Neural progenitor cell (in vitro differentiated cells): ENCODE results near the gene MAD1L1. TPM values are rescaled to one million over a fixed set of nuclear protein-coding genes. Genes with fewer than 3 reads are reported as not detected.

Experiments
- DNase-seq: peaks from one replicate; pipeline ENCODE4 v3.0.0-alpha.2; 2016; ENCODE audit warnings: low spot score
- H2AFZ ChIP-seq: fragments of 200-600 bp; sonication (generic); replicated peaks from 2 replicates; pipeline ENCODE4 v1.6.1; 2016; ENCODE audit warnings: antibody characterized with exemption
- H3F3A ChIP-seq: fragments of 200-600 bp; sonication (generic); 2 replicates; pipeline ENCODE4 v1.6.1; 2016; ENCODE audit warnings: antibody characterized with exemption, low read depth
- H3K27ac ChIP-seq: fragments of 200-600 bp; sonication (generic); 2 replicates; pipeline ENCODE4 v1.5.1; 2016; ENCODE audit warnings: mild to moderate bottlenecking
- H3K27me3 ChIP-seq: fragments of 200-600 bp; sonication (generic); 2 replicates; pipeline ENCODE4 v1.6.1; 2016; ENCODE audit warnings: mild to moderate bottlenecking, moderate library complexity
- H3K36me3 ChIP-seq: fragments of 200-600 bp; sonication (generic); 2 replicates; pipeline ENCODE4 v1.5.1; 2016
- H3K4me1 ChIP-seq: fragments of 200-600 bp; sonication (generic); 2 replicates; pipeline ENCODE4 v1.6.1; 2016; ENCODE audit warnings: mixed run types
- H3K4me2 ChIP-seq: fragments of 200-600 bp; sonication (generic); 2 replicates; pipeline ENCODE4 v1.6.1; 2016
- H3K4me3 ChIP-seq: fragments of 200-600 bp; sonication (generic); 2 replicates; pipeline ENCODE4 v1.5.1; 2016
- H3K79me2 ChIP-seq: fragments of 200-600 bp; sonication (generic); 2 replicates; pipeline ENCODE4 v1.6.1; 2016; ENCODE audit warnings: low read depth
- H3K9ac ChIP-seq: fragments of 200-600 bp; sonication (generic); 2 replicates; pipeline ENCODE4 v1.6.1; 2016
- H3K9me3 ChIP-seq: fragments of 200-600 bp; sonication (generic); 2 replicates; pipeline ENCODE4 v1.5.1; 2016; ENCODE audit warnings: low read depth
- H4K20me1 ChIP-seq: fragments of 200-600 bp; sonication (generic); 2 replicates; pipeline ENCODE4 v1.6.1; 2016; ENCODE audit warnings: low read depth
- H3K27ac Mint-ChIP-seq: 3 replicates; pipeline ENCODE4 v1.8.0; 2021; ENCODE audit warnings: mixed read lengths
- H3K27me3 Mint-ChIP-seq: 2 replicates; pipeline ENCODE4 v1.8.0; 2022; ENCODE audit warnings: low read depth, mild to moderate bottlenecking, inconsistent platforms, moderate library complexity, mixed read lengths; ENCODE audit not compliant: insufficient read depth
- H3K36me3 Mint-ChIP-seq: 3 replicates; pipeline ENCODE4 v1.8.0; 2021; ENCODE audit warnings: mixed read lengths
- H3K4me1 Mint-ChIP-seq: 3 replicates; pipeline ENCODE4 v1.8.0; 2021; ENCODE audit warnings: mixed read lengths
- H3K4me3 Mint-ChIP-seq: 3 replicates; pipeline ENCODE4 v1.8.0; 2021; ENCODE audit warnings: mild to moderate bottlenecking, moderate library complexity, mixed read lengths
- H3K9me3 Mint-ChIP-seq: 3 replicates; pipeline ENCODE4 v1.8.0; 2020; ENCODE audit warnings: mixed read lengths
- EZH2 ChIP-seq: fragments of 200-600 bp; sonication (generic); IDR thresholded peaks from 2 replicates; pipeline ENCODE4 v1.6.1; 2017; ENCODE audit warnings: antibody characterized with exemption, mild to moderate bottlenecking, moderate library complexity
- EZH2phosphoT487 ChIP-seq: fragments of 200-600 bp; sonication (generic); IDR thresholded peaks from 2 replicates; pipeline ENCODE4 v1.6.1; 2017; ENCODE audit warnings: antibody characterized with exemption
- total RNA-seq: library from RNA; depleted of rRNA; stranded (reverse); fragments of >200 nt; gene quantifications from 2 replicates; pipeline ENCODE4 v1.2.3, GENCODE V29; 2015; ENCODE audit warnings: low replicate concordance
- TF ChIP-seq, protein P1 (sequence below): fragments of 200-600 bp; sonication (generic); IDR thresholded peaks from 2 replicates; pipeline ENCODE4 v1.5.1; 2017; ENCODE audit warnings: antibody characterized with exemption, mild to moderate bottlenecking

Gene MAD1L1
- total RNA-seq, 1 donor from 2014 or later: 23.7 TPM

DNA sequence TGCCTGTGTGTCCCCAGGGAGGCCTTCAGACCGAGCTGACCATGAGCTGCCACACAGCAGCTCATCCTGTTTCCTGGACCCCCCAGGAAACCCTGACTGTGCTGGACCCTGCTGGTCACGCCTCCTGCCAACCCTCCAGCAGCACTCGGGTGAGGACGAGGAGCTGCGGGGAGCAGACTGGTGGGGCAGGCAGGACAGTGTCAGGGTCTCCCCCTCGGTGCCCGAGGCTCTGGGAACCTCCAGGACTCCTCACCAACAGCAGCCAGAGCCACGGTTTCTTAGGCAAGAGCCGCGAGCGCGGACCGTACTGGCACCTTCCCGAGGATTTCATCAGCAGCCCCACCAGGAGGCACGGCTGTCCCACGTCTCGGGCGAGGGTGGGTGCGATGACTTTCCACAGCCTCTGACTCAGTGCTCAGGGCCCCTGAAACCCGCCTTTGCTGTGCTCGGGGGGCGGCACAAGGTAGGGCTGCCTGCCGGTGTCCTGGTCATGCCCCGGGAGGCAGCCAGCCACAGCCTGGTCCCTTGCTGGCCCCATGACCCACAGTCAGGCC lies 375.8 kb downstream of the MAD1L1 start:
- Mint-ChIP-seq H3K4me1 (peaks cover 16% of the 10 kb centered on the region), H3K4me3 (no peak overlapping the region), H3K27me3 (peaks cover 4% of the 10 kb centered on the region), H3K9me3 (no peaks in the 10 kb centered on the region), H3K27ac (no peak overlapping the region), H3K36me3 (peaks cover 2% of the 10 kb centered on the region)
- no peak for DNase-seq
- Histone ChIP-seq H3K4me1 (no peaks in the 10 kb centered on the region), H3K36me3 (no peaks in the 10 kb centered on the region), H3K4me2 (no peak overlapping the region), H3K4me3 (no peak overlapping the region), H3K9me3 (no peaks in the 10 kb centered on the region), H3K27me3 (no peaks in the 10 kb centered on the region), H2AFZ (no peak overlapping the region), H3K79me2 (no peaks in the 10 kb centered on the region), H3F3A (no peaks in the 10 kb centered on the region), H3K9ac (no peak overlapping the region), H3K27ac (no peak overlapping the region), H4K20me1 (no peaks in the 10 kb centered on the region)
- TF ChIP-seq EZH2phosphoT487: no peak
- TF ChIP-seq, protein P1, sequence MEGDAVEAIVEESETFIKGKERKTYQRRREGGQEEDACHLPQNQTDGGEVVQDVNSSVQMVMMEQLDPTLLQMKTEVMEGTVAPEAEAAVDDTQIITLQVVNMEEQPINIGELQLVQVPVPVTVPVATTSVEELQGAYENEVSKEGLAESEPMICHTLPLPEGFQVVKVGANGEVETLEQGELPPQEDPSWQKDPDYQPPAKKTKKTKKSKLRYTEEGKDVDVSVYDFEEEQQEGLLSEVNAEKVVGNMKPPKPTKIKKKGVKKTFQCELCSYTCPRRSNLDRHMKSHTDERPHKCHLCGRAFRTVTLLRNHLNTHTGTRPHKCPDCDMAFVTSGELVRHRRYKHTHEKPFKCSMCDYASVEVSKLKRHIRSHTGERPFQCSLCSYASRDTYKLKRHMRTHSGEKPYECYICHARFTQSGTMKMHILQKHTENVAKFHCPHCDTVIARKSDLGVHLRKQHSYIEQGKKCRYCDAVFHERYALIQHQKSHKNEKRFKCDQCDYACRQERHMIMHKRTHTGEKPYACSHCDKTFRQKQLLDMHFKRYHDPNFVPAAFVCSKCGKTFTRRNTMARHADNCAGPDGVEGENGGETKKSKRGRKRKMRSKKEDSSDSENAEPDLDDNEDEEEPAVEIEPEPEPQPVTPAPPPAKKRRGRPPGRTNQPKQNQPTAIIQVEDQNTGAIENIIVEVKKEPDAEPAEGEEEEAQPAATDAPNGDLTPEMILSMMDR: no peak
- no peak for TF ChIP-seq EZH2

DNA sequence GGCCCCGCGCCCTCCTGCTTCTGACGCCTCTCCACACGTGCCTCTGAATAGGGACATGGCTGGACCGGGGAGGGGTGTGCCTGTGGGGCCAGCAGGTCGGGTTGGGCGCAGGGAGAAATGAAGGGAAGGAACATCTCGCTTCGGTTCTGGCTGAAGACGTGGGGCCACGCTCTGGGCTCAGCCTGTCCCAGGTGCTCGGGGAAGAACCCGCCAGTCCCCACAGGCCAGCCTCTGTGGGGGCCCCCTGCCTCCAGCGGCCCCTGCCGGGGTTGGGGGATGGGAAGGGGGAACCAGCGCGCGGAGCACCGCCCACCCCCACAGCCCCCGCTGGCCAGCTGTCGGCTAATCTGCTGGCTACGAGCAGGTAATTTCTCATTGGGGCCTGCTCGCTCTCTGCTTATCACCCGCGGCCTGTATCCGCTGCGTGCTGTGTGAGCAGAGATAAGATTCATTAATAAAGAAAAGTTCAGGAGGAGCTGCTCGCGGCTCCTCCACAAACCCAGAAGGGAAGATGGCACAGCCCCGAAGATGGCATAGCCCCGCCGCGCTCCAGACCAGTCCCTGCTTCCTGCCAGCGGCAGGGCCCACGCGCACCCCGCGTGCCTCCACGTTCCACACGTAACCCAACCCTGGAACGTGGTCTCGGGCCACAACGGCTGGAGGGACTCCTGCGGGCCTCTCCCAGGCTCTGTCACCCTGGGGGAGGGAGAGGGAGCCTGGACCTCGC lies 376.4 kb downstream of the MAD1L1 start:
- Histone ChIP-seq H3K36me3 (no peaks in the 10 kb centered on the region), H3K4me1 (no peaks in the 10 kb centered on the region), H3K4me3 (no peak overlapping the region), H3K9ac (no peak overlapping the region), H2AFZ (no peak overlapping the region), H3K4me2 (no peak overlapping the region), H3K9me3 (no peaks in the 10 kb centered on the region), H3K27me3 (no peaks in the 10 kb centered on the region), H3K27ac (no peak overlapping the region), H4K20me1 (no peaks in the 10 kb centered on the region), H3F3A (no peaks in the 10 kb centered on the region), H3K79me2 (no peaks in the 10 kb centered on the region)
- TF ChIP-seq, protein P1: no peak
- peaks cover 20% of the 10 kb centered on the region for H3K4me1 Mint-ChIP-seq
- H3K36me3 Mint-ChIP-seq: peaks cover 2% of the 10 kb centered on the region
- DNase-seq: peak; percentile 2
- H3K27me3 Mint-ChIP-seq: peaks cover 4% of the 10 kb centered on the region
- no peaks in the 10 kb centered on the region for H3K9me3 Mint-ChIP-seq
- no peak overlapping the region for H3K27ac Mint-ChIP-seq
- H3K4me3 Mint-ChIP-seq: no peak overlapping the region

DNA sequence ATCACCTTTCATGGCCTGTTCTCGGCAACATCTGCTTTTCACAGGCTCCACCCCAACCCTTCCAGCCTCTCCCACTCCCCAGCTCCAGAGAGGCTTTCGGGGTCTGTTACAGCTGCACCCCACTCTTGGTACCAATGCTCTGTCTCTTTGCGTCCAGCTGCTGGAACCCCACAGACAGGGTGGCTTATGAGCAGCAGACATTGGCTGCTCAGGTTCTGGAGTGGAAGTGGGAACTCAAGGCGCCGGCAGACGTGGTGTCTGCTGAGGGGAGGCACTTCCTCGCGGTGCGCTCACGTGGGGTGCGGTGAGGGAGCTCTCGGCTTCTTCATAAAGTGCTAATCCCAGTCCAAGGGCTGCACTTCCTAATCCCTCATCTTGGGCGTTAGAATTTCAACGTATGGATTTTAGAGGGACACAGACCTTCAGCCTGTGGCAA lies 377.0 kb downstream of the MAD1L1 start:
- Mint-ChIP-seq H3K27me3 (peaks cover 4% of the 10 kb centered on the region), H3K9me3 (no peaks in the 10 kb centered on the region), H3K27ac (no peak overlapping the region), H3K36me3 (peaks cover 2% of the 10 kb centered on the region), H3K4me3 (no peak overlapping the region), H3K4me1 (peaks cover 20% of the 10 kb centered on the region)
- H3F3A ChIP-seq: no peaks in the 10 kb centered on the region
- H3K9me3 ChIP-seq: no peaks in the 10 kb centered on the region
- peak; percentile 1 for DNase-seq
- no peak overlapping the region for H2AFZ ChIP-seq
- no peaks in the 10 kb centered on the region for H3K27me3 ChIP-seq
- H4K20me1 ChIP-seq: no peaks in the 10 kb centered on the region
- H3K79me2 ChIP-seq: no peaks in the 10 kb centered on the region
- H3K27ac ChIP-seq: no peak overlapping the region
- no peak overlapping the region for H3K9ac ChIP-seq
- no peak overlapping the region for H3K4me3 ChIP-seq
- TF ChIP-seq EZH2 (no peak), EZH2phosphoT487 (no peak)
- TF ChIP-seq, protein P1: no peak
- no peaks in the 10 kb centered on the region for H3K36me3 ChIP-seq
- H3K4me1 ChIP-seq: no peaks in the 10 kb centered on the region
- no peak overlapping the region for H3K4me2 ChIP-seq
